A204.1 (cell line): ENCODE data around the gene STK11.

Experiments
- FAIRE-seq: peaks from 2 replicates; lab custom pipeline; 2012; peaks lifted over from hg19 to GRCh38; lab: Jason Lieb, UNC

Gene STK11

DNA sequence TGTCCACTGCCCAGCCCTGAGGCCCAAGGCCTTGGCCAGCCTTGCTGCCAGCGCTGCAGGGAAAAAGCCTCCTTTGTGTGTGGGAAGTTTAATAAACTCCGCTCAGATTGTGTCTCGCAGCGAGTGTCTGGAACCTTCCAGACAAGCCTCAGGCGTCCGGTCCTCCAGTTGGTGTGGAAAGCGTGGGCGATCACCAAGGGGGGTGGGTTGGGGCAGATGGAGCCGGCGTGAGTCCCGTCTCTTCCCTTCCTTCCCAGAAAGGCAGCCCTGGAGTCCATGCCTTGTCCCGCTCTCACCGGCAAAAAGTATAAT is 4.6 kb downstream of the STK11 start:
- no peak for FAIRE-seq

DNA sequence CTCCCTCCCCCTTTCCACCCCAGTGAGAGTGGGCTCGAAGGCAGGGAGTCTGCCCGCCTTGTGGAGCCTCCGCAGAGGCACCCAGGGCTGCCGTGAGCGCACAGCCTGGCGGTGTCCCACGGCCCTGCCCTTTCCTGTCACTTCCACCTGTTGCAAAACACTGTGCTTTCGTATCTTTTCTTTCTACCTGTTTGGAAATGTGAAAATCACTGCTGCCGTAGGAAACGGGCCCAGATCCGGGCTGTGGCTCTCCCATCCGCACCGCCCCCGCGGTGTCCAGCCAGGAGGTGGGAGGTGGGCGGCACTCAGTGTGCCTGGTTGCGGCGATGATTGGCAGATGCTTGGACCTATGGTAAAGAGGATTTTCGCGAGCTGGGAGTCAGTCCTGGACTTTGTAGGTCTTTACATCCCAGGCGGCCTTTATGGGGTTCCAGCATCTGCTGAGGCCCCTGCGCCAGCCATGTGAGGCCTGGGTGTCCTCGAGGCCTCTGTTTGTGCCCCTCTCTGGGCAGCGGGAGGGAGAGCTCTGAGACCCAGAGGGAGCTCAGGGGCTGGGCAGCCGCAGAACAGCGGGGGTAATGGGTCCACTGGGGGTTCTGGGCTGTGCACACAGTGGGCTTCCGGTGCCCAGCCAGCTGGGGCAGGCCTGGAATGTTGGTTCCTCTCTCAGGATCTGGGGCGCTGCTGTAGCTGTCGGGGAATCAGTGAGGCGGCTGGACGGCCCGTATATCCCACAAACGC is 6.1 kb downstream of the STK11 start:
- no peak for FAIRE-seq

DNA sequence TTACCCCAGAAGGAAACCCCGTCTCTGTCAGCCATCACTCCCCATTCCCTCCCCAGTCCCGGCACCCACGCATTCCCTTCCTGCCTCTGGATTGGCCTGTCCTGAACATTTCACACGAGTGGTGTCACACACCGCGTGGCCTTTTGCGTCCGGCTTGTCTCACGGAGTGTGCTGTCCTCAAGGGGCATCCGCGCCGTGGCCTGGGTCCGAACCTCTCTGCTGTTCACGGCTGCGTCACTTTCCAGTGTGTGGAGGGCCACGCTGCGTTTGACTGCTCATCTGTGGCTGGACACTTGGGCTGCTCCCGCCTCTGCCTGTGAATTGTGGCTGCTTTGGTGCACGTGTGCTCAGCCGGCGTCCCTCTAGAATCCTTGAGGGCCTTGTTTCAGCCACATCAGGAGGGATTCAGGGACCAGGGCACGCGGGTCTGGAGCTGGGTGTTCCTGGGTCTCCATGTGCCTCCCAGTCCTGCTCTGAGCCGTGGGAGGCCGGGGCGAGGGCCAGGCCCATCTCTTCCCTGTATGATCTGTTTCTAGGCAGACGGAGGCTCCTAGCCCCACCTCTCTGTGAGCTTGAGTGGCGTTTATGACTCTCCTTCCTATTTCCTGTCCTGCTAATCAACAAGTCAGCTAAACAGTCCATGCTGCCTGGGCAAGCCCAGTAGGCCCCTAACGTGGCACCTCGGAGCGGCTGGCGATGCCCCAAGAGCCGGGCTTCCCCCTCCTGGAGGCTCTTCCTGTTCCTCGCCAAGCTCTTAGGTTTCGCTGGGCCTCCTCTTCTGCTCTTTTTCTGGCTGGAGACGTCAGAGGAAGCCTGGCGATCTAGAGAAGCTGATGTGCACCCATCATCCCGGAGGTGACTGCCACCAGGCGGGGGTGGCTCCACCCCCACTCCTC is 8.1 kb downstream of the STK11 start:
- no peak for FAIRE-seq

DNA sequence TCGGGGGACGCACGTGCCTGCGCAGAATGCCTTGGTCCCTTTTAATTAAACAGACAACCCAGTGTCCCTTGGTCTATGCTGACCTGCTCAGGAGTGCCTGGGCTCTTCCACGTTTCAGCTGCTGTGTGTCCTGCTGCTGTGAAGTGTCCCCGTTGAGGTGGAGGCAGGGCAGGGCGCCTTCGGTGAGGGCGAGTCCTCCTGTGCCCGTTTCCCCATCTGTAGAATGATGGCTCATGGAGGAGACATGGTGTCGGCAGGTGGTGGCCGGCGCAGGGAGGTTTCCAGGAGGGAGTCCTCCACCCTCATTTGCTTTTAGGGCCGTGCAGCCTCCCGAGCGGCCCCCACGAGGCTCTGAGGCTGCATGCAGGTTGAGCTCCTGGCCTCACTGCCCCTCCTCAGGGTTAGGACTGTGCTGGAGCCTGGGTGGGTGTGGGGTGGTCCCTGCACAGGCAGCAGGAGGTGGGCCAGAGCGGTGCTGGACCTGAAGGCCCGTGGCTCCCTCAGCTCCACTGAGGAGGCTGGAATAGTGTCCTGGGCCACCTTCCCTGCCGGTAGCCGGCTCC is 8.8 kb downstream of the STK11 start:
- FAIRE-seq, result no peak

DNA sequence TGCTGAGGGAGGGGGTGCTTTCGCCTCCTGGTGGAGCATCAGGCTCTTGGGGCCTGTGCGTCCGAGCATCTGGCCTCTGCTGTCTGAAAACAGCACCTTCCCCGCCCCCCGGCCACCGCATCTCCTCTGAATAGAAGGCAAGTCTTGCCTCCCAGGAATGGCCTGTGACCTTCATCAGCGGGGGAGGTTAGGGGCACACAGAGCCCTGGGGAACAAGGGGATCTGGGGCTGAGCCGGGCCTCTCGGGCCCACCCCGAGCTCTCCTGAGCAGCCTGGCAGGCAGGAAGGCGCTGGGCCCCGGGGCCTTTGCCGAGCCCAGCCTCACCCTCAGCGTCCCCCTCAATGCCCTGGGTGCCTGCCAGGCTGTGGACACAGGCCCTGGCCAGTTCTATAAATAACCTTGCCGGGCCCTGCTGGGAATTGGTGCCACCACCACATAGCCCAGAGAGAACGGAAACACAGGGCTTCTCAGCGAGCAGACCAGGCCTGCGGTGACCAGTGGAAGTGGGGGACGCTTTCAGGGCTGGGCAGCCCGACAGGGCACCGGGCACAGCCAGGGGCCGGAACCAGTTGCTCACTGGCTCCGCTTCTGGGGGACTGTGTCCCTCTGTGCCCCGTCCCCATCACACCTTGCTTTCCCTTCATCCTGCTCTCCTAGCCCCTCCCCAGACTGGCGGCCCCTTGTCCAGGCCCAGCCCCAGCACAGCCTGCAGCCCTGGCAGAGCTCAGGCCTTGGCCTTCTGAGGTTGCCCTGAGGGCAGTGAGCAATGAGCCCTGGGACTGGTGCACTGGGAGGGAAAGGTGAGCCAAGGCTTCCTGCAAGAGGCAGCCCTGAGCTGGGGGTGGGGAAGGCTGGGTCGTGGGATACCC is 9.5 kb downstream of the STK11 start:
- FAIRE-seq, result no peak

DNA sequence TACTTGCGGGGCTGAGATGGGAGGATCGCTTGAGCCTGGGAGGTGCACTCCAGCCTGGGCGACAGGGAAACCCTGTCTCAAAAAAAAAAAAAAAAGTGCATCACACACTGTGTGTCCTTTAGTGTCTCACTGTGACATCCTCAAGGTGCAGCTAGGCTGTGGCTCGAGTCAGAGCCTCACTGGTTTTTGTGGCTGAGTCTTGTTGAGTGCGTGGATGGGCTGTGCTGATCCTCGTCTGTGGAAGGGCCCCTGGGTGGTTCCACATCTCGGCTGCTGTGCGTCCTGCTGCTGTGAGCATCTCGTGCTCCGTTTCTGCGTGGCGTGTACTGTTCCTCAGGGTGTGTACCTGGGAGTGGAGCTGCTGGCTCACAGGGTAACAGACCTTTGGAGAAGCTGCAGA is 11.2 kb downstream of the STK11 start:
- no peak for FAIRE-seq

DNA sequence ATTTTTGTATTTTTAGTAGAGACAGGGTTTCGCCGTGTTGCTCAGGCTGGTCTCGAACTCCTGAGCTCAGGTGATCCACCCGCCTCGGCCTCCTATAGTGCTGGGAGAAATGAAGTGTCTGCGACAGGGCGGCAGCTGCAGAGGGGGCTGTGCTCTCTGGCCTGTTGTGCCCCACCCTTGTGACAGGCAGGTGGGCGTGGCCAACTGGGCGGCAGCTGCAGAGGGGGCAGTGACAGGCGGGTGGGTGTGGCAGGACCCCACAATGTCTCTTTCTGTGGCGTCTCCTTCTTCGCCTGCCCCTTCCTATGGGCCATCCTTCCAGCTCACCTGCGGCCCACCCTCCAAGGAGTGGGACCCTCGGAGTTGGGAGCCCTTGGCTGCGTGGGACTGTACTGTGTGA is 11.8 kb downstream of the STK11 start:
- FAIRE-seq, result no peak

DNA sequence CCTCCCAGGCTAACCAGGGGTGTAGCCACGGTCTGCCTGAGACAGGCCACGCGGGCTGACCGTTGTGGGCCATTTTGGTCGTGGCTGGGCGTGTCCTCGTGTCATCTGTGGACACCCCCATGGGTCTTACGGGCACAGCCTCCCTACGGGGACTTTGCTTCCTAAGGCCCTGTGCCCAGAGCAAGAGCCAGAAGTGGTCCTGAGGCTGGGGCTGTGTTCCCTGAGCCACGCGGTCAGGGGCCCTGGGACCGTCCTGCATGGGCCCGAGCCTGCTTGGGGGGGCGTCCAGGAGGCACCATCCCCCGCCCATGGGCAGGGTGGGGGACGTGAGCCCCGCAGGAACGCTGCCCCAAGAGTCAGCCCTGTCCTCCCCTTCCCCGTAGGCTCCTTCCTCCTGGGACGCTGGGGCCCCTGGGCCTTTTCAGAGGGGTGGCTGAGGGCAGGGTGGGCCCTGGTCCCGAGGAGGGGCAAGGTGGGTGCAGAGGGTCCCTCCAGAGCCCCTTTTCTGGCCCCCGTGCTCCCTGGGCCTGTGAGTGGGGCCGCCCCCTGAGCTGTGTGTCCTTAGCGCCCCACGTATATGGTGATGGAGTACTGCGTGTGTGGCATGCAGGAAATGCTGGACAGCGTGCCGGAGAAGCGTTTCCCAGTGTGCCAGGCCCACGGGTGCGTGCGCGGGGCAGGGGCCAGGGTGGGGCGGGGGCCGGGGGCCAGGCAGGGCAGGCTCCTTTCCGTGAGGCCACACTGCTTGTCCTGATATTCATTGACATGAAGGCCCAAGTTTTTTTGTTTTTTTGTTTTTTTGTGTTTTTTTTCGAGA is 13.4 kb downstream of the STK11 start:
- no peak for FAIRE-seq

DNA sequence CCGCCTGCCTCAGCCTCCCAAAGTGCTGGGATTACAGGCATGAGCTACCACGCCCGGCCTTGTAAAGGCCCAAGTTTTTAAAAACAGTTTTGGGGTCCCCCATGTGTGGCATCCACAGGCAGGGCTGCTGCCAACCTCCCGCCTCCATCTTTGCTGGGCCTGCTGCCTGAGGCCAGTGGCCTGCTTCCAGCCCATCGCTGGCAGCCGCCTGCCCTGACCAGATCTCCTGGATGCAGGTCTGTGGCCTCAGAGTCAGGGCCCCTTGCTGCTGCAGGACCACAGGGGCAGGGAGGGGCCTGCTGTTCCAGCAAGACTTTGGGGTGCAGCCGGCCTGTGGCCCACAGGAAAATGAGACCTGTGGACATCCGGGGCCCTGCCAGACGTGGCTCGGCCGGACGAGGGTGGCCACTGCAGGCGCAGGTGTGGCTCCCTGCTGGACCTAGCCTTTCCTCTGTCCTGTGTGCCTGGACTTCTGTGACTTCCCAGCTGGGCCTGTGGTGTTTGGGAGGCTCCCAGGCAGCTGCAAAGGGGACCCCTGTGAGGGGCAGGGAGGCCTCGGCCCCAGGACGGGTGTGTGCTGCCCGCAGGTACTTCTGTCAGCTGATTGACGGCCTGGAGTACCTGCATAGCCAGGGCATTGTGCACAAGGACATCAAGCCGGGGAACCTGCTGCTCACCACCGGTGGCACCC is 14.4 kb downstream of the STK11 start:
- FAIRE-seq, result no peak

DNA sequence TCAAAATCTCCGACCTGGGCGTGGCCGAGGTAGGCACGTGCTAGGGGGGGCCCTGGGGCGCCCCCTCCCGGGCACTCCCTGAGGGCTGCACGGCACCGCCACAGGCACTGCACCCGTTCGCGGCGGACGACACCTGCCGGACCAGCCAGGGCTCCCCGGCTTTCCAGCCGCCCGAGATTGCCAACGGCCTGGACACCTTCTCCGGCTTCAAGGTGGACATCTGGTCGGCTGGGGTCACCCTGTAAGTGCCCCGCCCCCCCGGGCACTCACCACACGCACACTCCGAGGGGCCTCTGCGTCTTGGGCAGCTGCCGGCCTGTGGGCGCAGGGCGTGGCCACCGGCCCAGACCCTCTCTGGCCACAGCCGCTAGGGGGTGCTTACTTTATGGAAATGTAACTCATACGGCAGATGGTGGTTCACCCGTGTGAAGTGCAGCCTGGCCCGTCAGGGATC is 14.9 kb downstream of the STK11 start:
- FAIRE-seq, result no peak

DNA sequence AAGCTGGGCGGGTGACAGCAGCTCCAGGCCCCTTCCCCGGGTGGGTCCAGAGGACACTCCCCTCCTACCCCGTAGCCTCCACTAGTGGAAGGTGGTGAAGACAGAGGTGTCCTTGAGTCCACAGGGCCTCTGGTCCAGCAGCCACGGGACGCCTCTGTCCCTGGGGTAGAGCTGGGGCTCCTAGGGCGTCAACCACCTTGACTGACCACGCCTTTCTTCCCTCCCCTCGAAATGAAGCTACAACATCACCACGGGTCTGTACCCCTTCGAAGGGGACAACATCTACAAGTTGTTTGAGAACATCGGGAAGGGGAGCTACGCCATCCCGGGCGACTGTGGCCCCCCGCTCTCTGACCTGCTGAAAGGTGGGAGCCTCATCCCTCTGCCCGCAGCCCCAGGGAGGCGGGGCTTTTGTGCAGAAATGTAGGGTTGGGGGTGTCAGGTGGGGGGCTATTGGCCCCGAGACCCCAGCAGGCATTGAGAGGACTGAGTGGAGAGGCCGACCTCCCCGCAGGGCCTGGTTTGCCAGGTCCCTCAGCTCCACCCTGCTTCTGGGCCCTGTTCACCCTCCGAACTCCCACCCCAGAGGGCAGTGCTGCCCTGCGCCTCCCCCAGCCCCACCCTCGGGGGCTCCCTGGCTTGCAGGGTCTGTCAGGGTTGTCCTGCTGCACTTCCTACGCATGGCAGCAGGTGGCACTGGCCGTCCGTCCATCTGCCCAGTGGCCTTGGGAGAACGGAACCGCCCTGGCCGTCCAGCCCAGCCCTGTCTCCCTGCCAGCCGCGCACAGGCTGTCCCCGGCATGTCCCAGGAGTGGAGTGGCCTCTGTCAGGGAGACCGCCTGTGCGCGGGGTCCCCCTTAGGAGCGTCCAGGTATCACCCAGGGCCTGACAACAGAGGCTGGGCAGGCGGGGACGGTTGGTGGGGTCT is 15.7 kb downstream of the STK11 start:
- no peak for FAIRE-seq

DNA sequence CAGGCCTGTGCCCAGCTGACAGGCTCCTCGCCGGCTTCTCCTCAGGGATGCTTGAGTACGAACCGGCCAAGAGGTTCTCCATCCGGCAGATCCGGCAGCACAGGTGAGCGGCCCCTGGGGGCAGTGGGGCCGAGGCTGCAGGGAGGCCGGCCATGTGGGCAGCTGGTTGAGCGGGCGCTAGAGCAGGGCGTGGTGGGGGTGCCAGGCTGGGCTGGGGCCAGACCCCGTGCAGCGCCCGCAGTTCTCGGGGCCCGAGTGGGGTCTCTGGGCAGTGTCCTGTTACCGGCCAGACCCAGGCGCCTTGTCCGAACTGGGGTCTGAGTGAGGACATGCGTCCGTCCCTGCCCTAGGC is 16.3 kb downstream of the STK11 start:
- FAIRE-seq, result no peak

DNA sequence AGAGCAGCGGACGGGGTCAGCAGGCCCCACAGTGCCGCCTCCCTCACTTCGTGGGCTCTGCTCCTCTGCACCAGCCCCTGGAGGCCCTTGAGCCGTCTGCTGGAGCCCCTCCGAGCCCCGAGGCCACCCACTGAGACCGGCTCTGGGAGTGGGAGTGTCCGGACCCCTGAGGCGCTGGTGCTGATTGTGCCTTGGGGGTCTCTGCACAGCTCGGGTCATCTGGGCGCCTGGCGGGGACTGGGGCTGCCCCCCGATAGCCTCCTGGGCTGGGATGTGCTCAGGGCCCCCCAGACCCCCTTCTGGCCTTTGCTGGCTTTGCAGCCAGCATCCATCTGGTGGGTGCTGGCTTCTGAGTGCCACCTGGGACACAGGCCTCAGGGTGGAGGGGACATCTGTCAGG is 16.8 kb downstream of the STK11 start:
- FAIRE-seq, result no peak

DNA sequence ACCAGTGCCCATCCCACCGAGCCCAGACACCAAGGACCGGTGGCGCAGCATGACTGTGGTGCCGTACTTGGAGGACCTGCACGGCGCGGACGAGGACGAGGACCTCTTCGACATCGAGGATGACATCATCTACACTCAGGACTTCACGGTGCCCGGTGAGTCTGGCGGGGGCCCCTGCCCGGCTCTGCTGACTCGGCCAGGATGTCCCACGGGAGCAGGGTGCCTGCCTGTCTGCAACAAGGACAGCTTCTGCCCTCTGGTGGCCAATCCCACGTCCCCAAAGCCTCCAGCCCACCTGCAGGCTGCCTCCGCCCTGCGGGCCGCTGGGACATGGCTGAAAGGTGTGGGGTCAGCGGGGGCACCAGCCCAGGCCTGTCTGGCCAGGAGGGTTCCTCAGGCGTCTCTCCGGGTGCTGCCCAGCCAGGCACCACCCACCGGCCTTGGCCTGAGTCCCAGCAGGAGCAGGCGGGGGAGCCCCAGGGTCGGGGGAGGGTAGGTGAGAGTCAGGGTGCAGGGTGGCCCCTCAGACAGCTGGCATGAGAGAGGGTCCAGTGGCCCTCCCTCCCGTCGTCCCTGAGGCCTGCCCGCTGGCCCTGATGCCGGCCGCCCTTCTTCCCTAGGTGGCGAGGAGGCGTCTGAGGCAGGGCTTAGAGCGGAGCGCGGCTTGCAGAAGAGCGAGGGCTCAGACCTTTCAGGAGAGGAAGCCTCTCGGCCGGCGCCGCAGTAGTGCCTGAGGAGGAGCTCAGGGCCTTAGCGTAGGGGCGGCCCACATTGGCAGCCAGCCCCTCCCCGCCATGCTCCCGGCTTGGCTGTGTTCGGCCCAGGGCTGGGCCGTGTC is 17.7 kb downstream of the STK11 start:
- no peak for FAIRE-seq

DNA sequence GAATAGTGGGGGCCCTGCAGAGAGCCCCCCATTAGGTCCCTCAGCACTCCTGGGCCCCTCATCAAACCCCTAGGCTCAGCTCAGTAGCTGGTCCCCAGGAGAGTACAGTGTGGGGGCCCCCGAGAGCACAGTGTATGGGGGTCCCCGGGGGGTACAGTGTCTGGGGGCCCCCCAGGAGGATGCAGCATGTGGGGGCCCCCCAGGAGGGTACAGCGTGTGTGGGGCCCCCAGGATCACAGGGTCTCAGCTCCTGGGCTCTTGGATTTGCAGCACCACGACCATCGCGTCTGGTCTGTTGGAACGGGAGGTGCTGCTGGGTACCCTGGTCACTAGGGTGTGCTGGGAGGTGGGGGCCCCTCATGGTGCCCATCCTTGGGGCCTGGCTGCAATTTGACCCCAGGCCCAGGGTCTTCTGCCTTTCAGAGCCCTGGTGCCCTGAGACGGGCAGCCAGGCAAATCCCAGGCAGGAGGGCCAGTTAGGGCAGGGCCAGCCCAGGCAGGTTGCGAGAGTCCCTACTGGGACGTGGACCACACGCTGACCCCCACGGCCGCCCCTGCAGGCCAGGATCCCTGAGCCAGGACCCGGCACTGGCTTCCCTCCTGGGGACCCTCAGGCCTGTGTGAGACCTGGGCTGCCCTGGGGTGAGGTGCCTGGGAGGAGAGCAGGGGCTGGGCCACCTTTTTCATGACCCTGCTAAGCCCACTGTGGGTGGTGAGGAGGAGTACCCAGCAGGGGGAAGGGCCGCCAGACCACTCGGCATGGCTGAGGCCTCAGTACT is 18.7 kb downstream of the STK11 start:
- FAIRE-seq, result no peak

DNA sequence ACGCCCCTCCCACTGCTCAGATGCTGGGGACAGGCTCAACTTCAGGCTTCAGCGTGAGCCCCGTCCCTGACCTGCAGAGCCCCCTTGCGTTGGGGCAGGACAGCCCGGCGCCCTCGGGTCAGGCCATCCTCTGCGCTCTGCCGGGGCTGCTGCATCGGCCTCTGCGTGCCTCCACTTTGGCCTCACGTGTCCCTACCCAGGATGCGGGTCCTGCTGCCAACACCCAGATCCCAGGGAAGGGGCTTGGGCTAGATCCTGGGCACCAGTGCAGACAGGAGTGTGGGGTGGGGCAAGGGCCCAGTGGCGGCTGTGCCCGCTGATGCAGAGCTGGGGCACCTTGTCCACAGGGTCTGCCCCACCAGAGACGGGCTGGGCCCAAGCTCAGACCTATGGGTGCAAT is 19.3 kb downstream of the STK11 start:
- FAIRE-seq, result no peak

DNA sequence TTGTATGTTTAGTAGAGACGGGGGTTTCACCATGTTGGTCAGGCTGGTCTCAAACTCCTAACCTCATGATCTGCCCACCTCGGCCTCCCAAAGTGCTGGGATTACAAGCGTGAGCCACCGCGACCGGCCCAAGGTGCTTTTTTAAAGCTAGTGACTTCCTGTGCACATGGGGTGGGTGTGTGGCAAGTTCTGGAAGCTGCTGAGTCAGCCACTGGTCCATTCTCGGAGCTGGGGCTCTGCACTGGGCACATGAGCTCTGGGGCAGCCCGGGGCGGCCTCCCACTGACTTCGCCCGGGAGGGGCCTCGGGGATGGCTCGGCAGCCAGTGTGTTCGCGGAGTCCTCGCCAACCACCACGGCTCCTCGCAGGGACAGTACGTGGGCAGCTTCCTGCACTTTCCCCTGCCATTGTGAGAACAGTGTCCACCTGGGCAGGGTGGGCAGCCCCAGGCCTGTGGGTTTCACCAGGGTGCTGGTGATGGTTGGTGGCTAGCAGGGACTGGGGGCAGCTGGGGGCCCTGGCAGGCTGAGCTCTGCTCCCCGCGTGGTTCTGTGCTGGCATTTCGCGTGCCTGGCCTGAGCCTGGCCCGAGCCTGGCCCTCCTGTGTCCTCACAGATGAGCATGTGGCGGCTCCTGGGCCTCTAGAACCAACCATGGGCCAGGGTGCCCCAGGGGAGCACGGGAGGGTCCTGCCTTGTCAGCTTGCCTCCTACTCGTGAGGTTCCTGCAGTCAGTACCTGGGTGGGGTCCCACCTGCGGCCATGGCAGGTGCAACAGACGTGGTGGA is 20.1 kb downstream of the STK11 start:
- no peak for FAIRE-seq

DNA sequence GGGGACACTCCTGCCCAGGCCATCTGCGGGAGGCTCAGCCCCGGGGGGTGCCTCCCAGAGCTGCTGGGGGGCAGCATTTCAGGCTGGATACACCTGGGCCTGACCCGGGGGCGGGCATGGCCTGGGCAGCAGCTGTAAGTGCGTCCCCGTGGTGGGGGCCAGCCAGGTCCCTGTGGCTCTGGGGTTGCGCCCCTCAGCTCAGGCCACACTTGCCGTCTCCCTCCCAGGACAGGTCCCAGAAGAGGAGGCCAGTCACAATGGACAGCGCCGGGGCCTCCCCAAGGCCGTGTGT is 20.6 kb downstream of the STK11 start:
- FAIRE-seq, result no peak
